GM18498 (cell line): Measurements from ENCODE around the gene SCYL3.
"Not testable (repeated sequence)": the region's sequence is repeated elsewhere in the genome, so short reads cannot be mapped to it uniquely, and the experiment has no call there.

ENCODE experiments used
- ATAC-seq: cut with Tn5 transposase; IDR thresholded peaks from one replicate; pipeline ENCODE4 v1.9.1; 2021; ENCODE audit warnings: mild to moderate bottlenecking, moderate library complexity; ENCODE audit not compliant: unreplicated experiment

Gene SCYL3

GRCh38 chr1:169829671-169830070 is 64.0 kb downstream of the SCYL3 start:
- ATAC-seq, result no peak

GRCh38 chr1:169824153-169824552 is 69.5 kb downstream of the SCYL3 start:
- ATAC-seq, result no peak

- no peak for ATAC-seq
These were observed 72.2 kb downstream of the SCYL3 start for GRCh38 chr1:169821500-169821899.

GRCh38 chr1:169816617-169817016 is 77.1 kb downstream of the SCYL3 start:
- ATAC-seq, result no peak

- no peak for ATAC-seq
These were observed 79.4 kb downstream of the SCYL3 start for GRCh38 chr1:169814265-169814664.

GRCh38 chr1:169812131-169812530 is 81.6 kb downstream of the SCYL3 start:
- ATAC-seq, result no peak

DNA sequence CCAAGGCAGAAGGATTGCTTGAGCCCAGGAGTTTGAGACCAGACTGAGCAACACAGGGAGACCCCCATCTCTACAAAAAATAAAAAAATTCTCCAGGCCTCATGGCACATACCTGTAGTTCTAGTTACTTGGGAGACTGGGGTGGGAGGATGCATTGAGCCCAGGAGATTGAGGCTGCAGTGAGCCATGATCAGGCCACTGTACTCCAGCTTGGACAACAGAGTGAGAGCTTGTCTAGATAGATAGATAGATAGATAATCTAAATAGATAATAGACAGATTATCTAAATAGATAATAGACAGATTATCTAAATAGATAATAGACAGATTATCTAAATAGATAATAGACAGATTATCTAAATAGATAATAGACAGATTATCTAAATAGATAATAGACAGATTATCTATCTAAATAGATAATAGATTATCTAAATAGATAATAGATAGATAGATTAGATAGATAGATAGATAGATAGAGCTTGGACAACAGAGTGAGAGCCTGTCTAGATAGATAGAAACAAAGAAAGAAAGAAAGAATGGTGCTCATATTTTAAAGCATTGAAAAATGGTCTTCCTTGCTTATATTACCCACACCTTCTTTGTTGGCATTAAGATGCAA is 82.2 kb downstream of the SCYL3 start:
- not testable (repeated sequence) for ATAC-seq

DNA sequence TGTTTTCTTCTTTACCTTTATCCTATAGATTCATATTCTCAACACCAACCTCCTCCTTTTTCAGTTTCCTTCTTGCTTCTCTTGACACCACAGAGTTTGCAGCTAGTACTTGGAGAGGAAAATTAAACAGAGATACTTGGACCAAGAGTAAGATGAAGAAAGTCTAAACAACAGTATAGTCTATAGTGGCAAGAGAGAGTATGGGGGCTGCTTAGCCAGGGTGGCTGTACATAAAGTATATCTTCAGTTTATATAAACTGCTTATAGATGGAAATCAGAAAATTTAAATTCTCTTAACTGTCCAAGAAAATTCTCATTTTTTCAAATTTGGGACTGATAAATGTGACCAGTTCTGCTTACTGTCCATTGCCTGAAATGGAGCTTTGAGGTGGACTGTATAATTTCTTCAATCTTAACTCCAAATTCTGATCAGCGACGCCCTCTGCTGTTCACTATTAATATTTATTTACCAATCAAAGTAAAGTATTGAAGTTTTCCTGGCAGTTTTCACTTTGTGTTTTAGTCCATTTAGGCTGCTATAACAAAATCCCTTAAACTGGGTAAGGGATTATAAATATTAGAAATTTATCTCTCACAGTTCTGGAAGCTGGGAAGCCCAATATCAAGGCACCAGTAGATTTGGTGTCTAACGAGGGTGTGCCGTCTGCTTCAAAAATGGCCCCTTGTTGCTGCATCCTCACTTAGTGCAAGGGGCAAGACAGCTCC is 84.2 kb downstream of the SCYL3 start:
- no peak for ATAC-seq

- no peak for ATAC-seq
These were observed 88.8 kb downstream of the SCYL3 start for GRCh38 chr1:169804941-169805340.

GRCh38 chr1:169802888-169803287 is 90.8 kb downstream of the SCYL3 start:
- no peak for ATAC-seq
